ENCODE measurements around the gene GYS1.
"Not testable (repeated sequence)": the region's sequence is repeated elsewhere in the genome, so short reads cannot be mapped to it uniquely, and the experiment has no call there.

The GYS1 gene

GRCh38 chr19:48940902-48941301 lies 52.2 kb downstream of the GYS1 start:
- H3K4me3 ChIP-seq (ENCODE audit: insufficient read depth, low read depth, low read length): no peak overlapping the region
- H3K27me3 ChIP-seq (ENCODE audit: control insufficient read depth, insufficient read depth, low read length, poor library complexity, severe bottlenecking): no peaks in the 10 kb centered on the region
- no peaks in the 10 kb centered on the region for H3K9me3 ChIP-seq (ENCODE audit: control insufficient read depth, low read length)
- H3K4me1 ChIP-seq (ENCODE audit: control insufficient read depth, insufficient read depth, low read length): no peaks in the 10 kb centered on the region
- whole genome bisulfite sequencing, 2 experiments: 89 to 95% methylated on average over 5 of the region's 5 CpGs
- H3K27ac ChIP-seq (ENCODE audit: insufficient read depth, low read depth, low read length, poor library complexity, severe bottlenecking): no peak overlapping the region
- H3K36me3 ChIP-seq (ENCODE audit: control insufficient read depth, insufficient read depth, low read length): no peaks in the 10 kb centered on the region

- Histone ChIP-seq H3K27me3 (ENCODE audit: control insufficient read depth, insufficient read depth, low read length, poor library complexity, severe bottlenecking) (peaks cover 18% of the 10 kb centered on the region), H3K4me1 (ENCODE audit: control insufficient read depth, insufficient read depth, low read length) (no peaks in the 10 kb centered on the region), H3K4me3 (ENCODE audit: insufficient read depth, low read depth, low read length) (no peak overlapping the region), H3K36me3 (ENCODE audit: control insufficient read depth, insufficient read depth, low read length) (no peaks in the 10 kb centered on the region), H3K27ac (ENCODE audit: insufficient read depth, low read depth, low read length, poor library complexity, severe bottlenecking) (no peak overlapping the region), H3K9me3 (ENCODE audit: control insufficient read depth, low read length) (no peaks in the 10 kb centered on the region)
- 95 to 96% methylated on average over 7 of the region's 7 CpGs for WGBS, 2 experiments
These were observed 54.9 kb downstream of the GYS1 start for GRCh38 chr19:48938256-48938655.

- Histone ChIP-seq H3K9me3 (ENCODE audit: control insufficient read depth, low read length) (no peaks in the 10 kb centered on the region), H3K27ac (ENCODE audit: insufficient read depth, low read depth, low read length, poor library complexity, severe bottlenecking) (no peak overlapping the region), H3K27me3 (ENCODE audit: control insufficient read depth, insufficient read depth, low read length, poor library complexity, severe bottlenecking) (peaks cover 41% of the 10 kb centered on the region), H3K4me1 (ENCODE audit: control insufficient read depth, insufficient read depth, low read length) (peaks cover 6% of the 10 kb centered on the region), H3K36me3 (ENCODE audit: control insufficient read depth, insufficient read depth, low read length) (no peaks in the 10 kb centered on the region), H3K4me3 (ENCODE audit: insufficient read depth, low read depth, low read length) (no peak overlapping the region)
- WGBS, 2 experiments: 96% methylated on average over 25 of the region's 25 CpGs
These were observed 57.2 kb downstream of the GYS1 start for GRCh38 chr19:48935864-48936263.

- Histone ChIP-seq H3K27me3 (ENCODE audit: control insufficient read depth, insufficient read depth, low read length, poor library complexity, severe bottlenecking) (peaks cover 41% of the 10 kb centered on the region), H3K4me1 (ENCODE audit: control insufficient read depth, insufficient read depth, low read length) (peaks cover 6% of the 10 kb centered on the region), H3K36me3 (ENCODE audit: control insufficient read depth, insufficient read depth, low read length) (no peaks in the 10 kb centered on the region), H3K4me3 (ENCODE audit: insufficient read depth, low read depth, low read length) (no peak overlapping the region), H3K27ac (ENCODE audit: insufficient read depth, low read depth, low read length, poor library complexity, severe bottlenecking) (no peak overlapping the region), H3K9me3 (ENCODE audit: control insufficient read depth, low read length) (no peaks in the 10 kb centered on the region)
- 78 to 87% methylated on average over 19 of the region's 19 CpGs for WGBS, 2 experiments
These were observed 58.3 kb downstream of the GYS1 start for GRCh38 chr19:48934837-48935236.

GRCh38 chr19:48933382-48933932 lies 59.7 kb downstream of the GYS1 start, which contains the start of gene DHDH:
Gene DHDH, plus strand, starts transcription at chr19:48933699. Its CDS starts 23 bp downstream, at chr19:48933722.
- 0 to 1% methylated on average over 43 of the region's 43 CpGs for WGBS, 2 experiments
- H3K27ac ChIP-seq (ENCODE audit: insufficient read depth, low read depth, low read length, poor library complexity, severe bottlenecking): no peak within 1 kb of the TSS

GRCh38 chr19:48928164-48929025 lies 64.7 kb downstream of the GYS1 start:
- Histone ChIP-seq H3K4me3 (ENCODE audit: insufficient read depth, low read depth, low read length) (no peak overlapping the region), H3K9me3 (ENCODE audit: control insufficient read depth, low read length) (no peaks in the 10 kb centered on the region), H3K27ac (ENCODE audit: insufficient read depth, low read depth, low read length, poor library complexity, severe bottlenecking) (no peak overlapping the region), H3K36me3 (ENCODE audit: control insufficient read depth, insufficient read depth, low read length) (no peaks in the 10 kb centered on the region), H3K4me1 (ENCODE audit: control insufficient read depth, insufficient read depth, low read length) (peaks cover 6% of the 10 kb centered on the region), H3K27me3 (ENCODE audit: control insufficient read depth, insufficient read depth, low read length, poor library complexity, severe bottlenecking) (peaks cover 24% of the 10 kb centered on the region)
- 89 to 92% methylated on average over 13 to 15 of the region's 15 CpGs for WGBS, 2 experiments

More at GRCh38 chr19:48933382-48933932, 59.7 kb downstream of the GYS1 start, which contains the start of gene DHDH:
- peak within 1 kb of the TSS; percentile 48 for H3K4me3 ChIP-seq (ENCODE audit: insufficient read depth, low read depth, low read length)
- no peaks in the 10 kb centered on the region for H3K36me3 ChIP-seq (ENCODE audit: control insufficient read depth, insufficient read depth, low read length)
- peaks cover 6% of the 10 kb centered on the region for H3K4me1 ChIP-seq (ENCODE audit: control insufficient read depth, insufficient read depth, low read length)
- H3K27me3 ChIP-seq (ENCODE audit: control insufficient read depth, insufficient read depth, low read length, poor library complexity, severe bottlenecking): peaks cover 41% of the 10 kb centered on the region
- H3K9me3 ChIP-seq (ENCODE audit: control insufficient read depth, low read length): no peaks in the 10 kb centered on the region

GRCh38 chr19:48927692-48928091 lies 65.4 kb downstream of the GYS1 start:
- 90 to 91% methylated on average over 17 of the region's 17 CpGs for WGBS, 2 experiments

GRCh38 chr19:48926909-48927308 lies 66.2 kb downstream of the GYS1 start:
- 90% methylated on average over 10 of the region's 10 CpGs for WGBS, 2 experiments
- H3K4me1 ChIP-seq (ENCODE audit: control insufficient read depth, insufficient read depth, low read length): no peaks in the 10 kb centered on the region
- H3K27ac ChIP-seq (ENCODE audit: insufficient read depth, low read depth, low read length, poor library complexity, severe bottlenecking): no peak overlapping the region
- H3K27me3 ChIP-seq (ENCODE audit: control insufficient read depth, insufficient read depth, low read length, poor library complexity, severe bottlenecking): peaks cover 9% of the 10 kb centered on the region
- no peaks in the 10 kb centered on the region for H3K9me3 ChIP-seq (ENCODE audit: control insufficient read depth, low read length)
- no peak overlapping the region for H3K4me3 ChIP-seq (ENCODE audit: insufficient read depth, low read depth, low read length)
- no peaks in the 10 kb centered on the region for H3K36me3 ChIP-seq (ENCODE audit: control insufficient read depth, insufficient read depth, low read length)

More at GRCh38 chr19:48927692-48928091, 65.4 kb downstream of the GYS1 start:
- H3K27ac ChIP-seq (ENCODE audit: insufficient read depth, low read depth, low read length, poor library complexity, severe bottlenecking); H3K4me3 ChIP-seq (ENCODE audit: insufficient read depth, low read depth, low read length); H3K9me3 ChIP-seq (ENCODE audit: control insufficient read depth, low read length); H3K36me3 ChIP-seq (ENCODE audit: control insufficient read depth, insufficient read depth, low read length); H3K4me1 ChIP-seq (ENCODE audit: control insufficient read depth, insufficient read depth, low read length): not testable (repeated sequence)
- peaks cover 17% of the 10 kb centered on the region for H3K27me3 ChIP-seq (ENCODE audit: control insufficient read depth, insufficient read depth, low read length, poor library complexity, severe bottlenecking)

- H3K27me3 ChIP-seq (ENCODE audit: control insufficient read depth, insufficient read depth, low read length, poor library complexity, severe bottlenecking); H3K4me3 ChIP-seq (ENCODE audit: insufficient read depth, low read depth, low read length); H3K4me1 ChIP-seq (ENCODE audit: control insufficient read depth, insufficient read depth, low read length); H3K27ac ChIP-seq (ENCODE audit: insufficient read depth, low read depth, low read length, poor library complexity, severe bottlenecking); H3K36me3 ChIP-seq (ENCODE audit: control insufficient read depth, insufficient read depth, low read length); H3K9me3 ChIP-seq (ENCODE audit: control insufficient read depth, low read length): not testable (repeated sequence)
- WGBS, 2 experiments: 87 to 88% methylated on average over 8 of the region's 8 CpGs
These were observed 67.2 kb downstream of the GYS1 start for GRCh38 chr19:48925890-48926289.

- WGBS, 2 experiments: 86 to 88% methylated on average over 11 of the region's 11 CpGs
- Histone ChIP-seq H3K4me3 (ENCODE audit: insufficient read depth, low read depth, low read length) (no peak overlapping the region), H3K9me3 (ENCODE audit: control insufficient read depth, low read length) (no peaks in the 10 kb centered on the region), H3K27me3 (ENCODE audit: control insufficient read depth, insufficient read depth, low read length, poor library complexity, severe bottlenecking) (no peaks in the 10 kb centered on the region), H3K36me3 (ENCODE audit: control insufficient read depth, insufficient read depth, low read length) (no peaks in the 10 kb centered on the region), H3K4me1 (ENCODE audit: control insufficient read depth, insufficient read depth, low read length) (no peaks in the 10 kb centered on the region), H3K27ac (ENCODE audit: insufficient read depth, low read depth, low read length, poor library complexity, severe bottlenecking) (no peak overlapping the region)
These were observed 67.8 kb downstream of the GYS1 start for GRCh38 chr19:48925240-48925843.

Measured in ectodermal cell (in vitro differentiated cells).